Endothelial cell (in vitro differentiated cells): Measurements from ENCODE around the gene C1QTNF3. TPM values are rescaled to one million over a fixed set of nuclear protein-coding genes. Genes with fewer than 3 reads are reported as not detected.

ENCODE experiments used
- DNase-seq: peaks from one replicate; pipeline ENCODE4 v3.0.0; 2021; ENCODE audit warnings: low spot score
- H3K27ac Mint-ChIP-seq: one replicate; pipeline ENCODE4 v1.8.0; 2021; ENCODE audit warnings: mixed read lengths, inconsistent platforms; ENCODE audit not compliant: unreplicated experiment
- H3K27me3 Mint-ChIP-seq: one replicate; pipeline ENCODE4 v1.8.0; 2021; ENCODE audit warnings: mild to moderate bottlenecking, moderate library complexity, mixed read lengths, inconsistent platforms; ENCODE audit not compliant: unreplicated experiment
- H3K36me3 Mint-ChIP-seq: one replicate; pipeline ENCODE4 v1.8.0; 2021; ENCODE audit warnings: mild to moderate bottlenecking, low read depth, mixed read lengths, inconsistent platforms; ENCODE audit not compliant: unreplicated experiment
- H3K4me1 Mint-ChIP-seq: one replicate; pipeline ENCODE4 v1.8.0; 2021; ENCODE audit warnings: mild to moderate bottlenecking, mixed read lengths, inconsistent platforms; ENCODE audit not compliant: unreplicated experiment
- H3K4me3 Mint-ChIP-seq: one replicate; pipeline ENCODE4 v1.8.0; 2021; ENCODE audit warnings: mild to moderate bottlenecking, mixed read lengths, inconsistent platforms; ENCODE audit not compliant: unreplicated experiment
- H3K9me3 Mint-ChIP-seq: one replicate; pipeline ENCODE4 v1.8.0; 2021; ENCODE audit warnings: mixed read lengths, inconsistent platforms; ENCODE audit not compliant: unreplicated experiment
- total RNA-seq: library from RNA; stranded (reverse); fragmentation: NEBNext Ultra II Directional; extraction: Animal tissue kit (Norgen Biotek cat#: 25700); gene quantifications from one replicate; pipeline ENCODE4 v1.2.1, GENCODE V29; 2021; ENCODE audit not compliant: unreplicated experiment
- TF ChIP-seq, protein P1 (sequence below): fragments of 200-600 bp; sonication (generic); IDR thresholded peaks from one replicate; pipeline ENCODE4 v1.5.0; 2021; ENCODE audit warnings: antibody characterized with exemption; ENCODE audit not compliant: unreplicated experiment

The C1QTNF3 gene
- total RNA-seq, 1 donor from 2014 or later = 2.1 TPM

- no peak for DNase-seq
- H3K9me3 Mint-ChIP-seq = no peaks in the 10 kb centered on the region
- no peak overlapping the region for H3K4me3 Mint-ChIP-seq
- TF ChIP-seq, protein P1, sequence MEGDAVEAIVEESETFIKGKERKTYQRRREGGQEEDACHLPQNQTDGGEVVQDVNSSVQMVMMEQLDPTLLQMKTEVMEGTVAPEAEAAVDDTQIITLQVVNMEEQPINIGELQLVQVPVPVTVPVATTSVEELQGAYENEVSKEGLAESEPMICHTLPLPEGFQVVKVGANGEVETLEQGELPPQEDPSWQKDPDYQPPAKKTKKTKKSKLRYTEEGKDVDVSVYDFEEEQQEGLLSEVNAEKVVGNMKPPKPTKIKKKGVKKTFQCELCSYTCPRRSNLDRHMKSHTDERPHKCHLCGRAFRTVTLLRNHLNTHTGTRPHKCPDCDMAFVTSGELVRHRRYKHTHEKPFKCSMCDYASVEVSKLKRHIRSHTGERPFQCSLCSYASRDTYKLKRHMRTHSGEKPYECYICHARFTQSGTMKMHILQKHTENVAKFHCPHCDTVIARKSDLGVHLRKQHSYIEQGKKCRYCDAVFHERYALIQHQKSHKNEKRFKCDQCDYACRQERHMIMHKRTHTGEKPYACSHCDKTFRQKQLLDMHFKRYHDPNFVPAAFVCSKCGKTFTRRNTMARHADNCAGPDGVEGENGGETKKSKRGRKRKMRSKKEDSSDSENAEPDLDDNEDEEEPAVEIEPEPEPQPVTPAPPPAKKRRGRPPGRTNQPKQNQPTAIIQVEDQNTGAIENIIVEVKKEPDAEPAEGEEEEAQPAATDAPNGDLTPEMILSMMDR = no peak
- no peaks in the 10 kb centered on the region for H3K27me3 Mint-ChIP-seq
- no peak overlapping the region for H3K27ac Mint-ChIP-seq
- no peaks in the 10 kb centered on the region for H3K4me1 Mint-ChIP-seq
- H3K36me3 Mint-ChIP-seq = peaks cover 6% of the 10 kb centered on the region
Observed at GRCh38 chr5:34064656-34065055, 21.6 kb upstream of the C1QTNF3 start.

DNA sequence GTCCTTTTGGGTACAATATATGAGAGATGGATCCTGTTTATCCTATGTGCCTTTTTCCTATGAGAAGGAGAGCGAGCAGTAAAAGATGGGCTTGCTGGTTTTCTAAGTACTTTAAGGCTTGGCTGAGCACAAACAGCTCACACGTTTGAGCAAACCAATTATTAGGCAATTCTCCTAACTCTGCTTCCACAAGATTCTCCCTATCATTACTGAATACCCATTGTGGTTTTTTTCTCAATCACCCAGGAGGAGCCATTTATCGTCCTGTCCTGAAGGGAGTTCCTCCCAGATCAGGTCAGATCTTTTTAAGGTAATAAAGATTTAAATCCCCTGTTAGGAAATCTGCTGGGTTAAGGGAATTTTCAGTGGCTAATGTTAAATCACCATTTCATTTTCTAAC, 19.4 kb upstream of the C1QTNF3 start:
- DNase-seq = no peak
- TF ChIP-seq, protein P1 = no peak
- Mint-ChIP-seq H3K4me3 (no peak overlapping the region), H3K27me3 (peaks cover 3% of the 10 kb centered on the region), H3K36me3 (peaks cover 6% of the 10 kb centered on the region), H3K4me1 (no peaks in the 10 kb centered on the region), H3K27ac (no peak overlapping the region), H3K9me3 (no peaks in the 10 kb centered on the region)

- DNase-seq = no peak
- Mint-ChIP-seq H3K27me3 (peaks cover 3% of the 10 kb centered on the region), H3K9me3 (no peaks in the 10 kb centered on the region), H3K4me3 (no peak overlapping the region), H3K27ac (no peak overlapping the region), H3K4me1 (no peaks in the 10 kb centered on the region), H3K36me3 (peaks cover 6% of the 10 kb centered on the region)
- TF ChIP-seq, protein P1 = no peak
Observed at GRCh38 chr5:34061993-34062392, 19.0 kb upstream of the C1QTNF3 start.

GRCh38 chr5:34059977-34060376, 17.0 kb upstream of the C1QTNF3 start:
- TF ChIP-seq, protein P1 = no peak
- Mint-ChIP-seq H3K9me3 (no peaks in the 10 kb centered on the region), H3K36me3 (peaks cover 6% of the 10 kb centered on the region), H3K27ac (no peak overlapping the region), H3K4me3 (no peak overlapping the region), H3K4me1 (no peaks in the 10 kb centered on the region), H3K27me3 (peaks cover 3% of the 10 kb centered on the region)
- no peak for DNase-seq

- H3K4me1 Mint-ChIP-seq = no peaks in the 10 kb centered on the region
- H3K4me3 Mint-ChIP-seq = no peak overlapping the region
- DNase-seq = no peak
- no peaks in the 10 kb centered on the region for H3K9me3 Mint-ChIP-seq
- H3K36me3 Mint-ChIP-seq = peaks cover 6% of the 10 kb centered on the region
- TF ChIP-seq, protein P1 = no peak
- no peak overlapping the region for H3K27ac Mint-ChIP-seq
- H3K27me3 Mint-ChIP-seq = peaks cover 3% of the 10 kb centered on the region
Observed at GRCh38 chr5:34058532-34058931, 15.5 kb upstream of the C1QTNF3 start.
